ENCODE results near the gene GRAMD1A.

DNA sequence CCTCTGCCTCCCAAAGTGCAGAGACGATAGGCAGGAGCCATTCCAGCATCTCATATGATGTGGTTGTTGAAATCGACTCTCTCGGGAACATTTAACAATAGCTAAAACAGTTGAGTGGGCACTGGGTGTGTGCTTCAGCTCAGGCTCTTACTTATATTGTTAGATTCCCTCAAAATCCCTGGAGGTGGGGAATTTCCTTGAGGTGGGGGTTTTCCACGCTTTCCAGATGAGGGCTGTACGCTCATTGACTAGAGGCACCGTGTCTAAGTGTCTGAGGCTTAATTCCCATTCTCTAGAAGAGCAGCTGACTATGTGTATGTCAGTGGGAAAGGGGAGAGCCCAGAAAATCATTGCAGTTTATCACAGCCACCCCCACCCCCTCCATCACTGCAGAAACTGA, 10.8 kb upstream of the GRAMD1A start:
- no peak for TF ChIP-seq EZH2phosphoT487 (IDR thresholded peaks at IDR 0.05; ENCODE audit: borderline replicate concordance)
- TF ChIP-seq, protein P1, sequence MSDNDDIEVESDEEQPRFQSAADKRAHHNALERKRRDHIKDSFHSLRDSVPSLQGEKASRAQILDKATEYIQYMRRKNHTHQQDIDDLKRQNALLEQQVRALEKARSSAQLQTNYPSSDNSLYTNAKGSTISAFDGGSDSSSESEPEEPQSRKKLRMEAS (IDR thresholded peaks at IDR 0.05): no peak
- no peak for TF ChIP-seq RAD21 (IDR thresholded peaks at IDR 0.05; ENCODE audit: low read depth)
- no peak for TF ChIP-seq POLR2A (IDR thresholded peaks at IDR 0.05; ENCODE audit: borderline replicate concordance, extremely low read depth, insufficient read depth, insufficient read length)
- TF ChIP-seq, protein P2, sequence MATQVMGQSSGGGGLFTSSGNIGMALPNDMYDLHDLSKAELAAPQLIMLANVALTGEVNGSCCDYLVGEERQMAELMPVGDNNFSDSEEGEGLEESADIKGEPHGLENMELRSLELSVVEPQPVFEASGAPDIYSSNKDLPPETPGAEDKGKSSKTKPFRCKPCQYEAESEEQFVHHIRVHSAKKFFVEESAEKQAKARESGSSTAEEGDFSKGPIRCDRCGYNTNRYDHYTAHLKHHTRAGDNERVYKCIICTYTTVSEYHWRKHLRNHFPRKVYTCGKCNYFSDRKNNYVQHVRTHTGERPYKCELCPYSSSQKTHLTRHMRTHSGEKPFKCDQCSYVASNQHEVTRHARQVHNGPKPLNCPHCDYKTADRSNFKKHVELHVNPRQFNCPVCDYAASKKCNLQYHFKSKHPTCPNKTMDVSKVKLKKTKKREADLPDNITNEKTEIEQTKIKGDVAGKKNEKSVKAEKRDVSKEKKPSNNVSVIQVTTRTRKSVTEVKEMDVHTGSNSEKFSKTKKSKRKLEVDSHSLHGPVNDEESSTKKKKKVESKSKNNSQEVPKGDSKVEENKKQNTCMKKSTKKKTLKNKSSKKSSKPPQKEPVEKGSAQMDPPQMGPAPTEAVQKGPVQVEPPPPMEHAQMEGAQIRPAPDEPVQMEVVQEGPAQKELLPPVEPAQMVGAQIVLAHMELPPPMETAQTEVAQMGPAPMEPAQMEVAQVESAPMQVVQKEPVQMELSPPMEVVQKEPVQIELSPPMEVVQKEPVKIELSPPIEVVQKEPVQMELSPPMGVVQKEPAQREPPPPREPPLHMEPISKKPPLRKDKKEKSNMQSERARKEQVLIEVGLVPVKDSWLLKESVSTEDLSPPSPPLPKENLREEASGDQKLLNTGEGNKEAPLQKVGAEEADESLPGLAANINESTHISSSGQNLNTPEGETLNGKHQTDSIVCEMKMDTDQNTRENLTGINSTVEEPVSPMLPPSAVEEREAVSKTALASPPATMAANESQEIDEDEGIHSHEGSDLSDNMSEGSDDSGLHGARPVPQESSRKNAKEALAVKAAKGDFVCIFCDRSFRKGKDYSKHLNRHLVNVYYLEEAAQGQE (IDR thresholded peaks at IDR 0.05; ENCODE audit: low read depth): no peak
- no peak for TF ChIP-seq YY1 (IDR thresholded peaks at IDR 0.05; ENCODE audit: extremely low read depth, insufficient replicate concordance, low read depth, low read length)
- TF ChIP-seq, protein P3, sequence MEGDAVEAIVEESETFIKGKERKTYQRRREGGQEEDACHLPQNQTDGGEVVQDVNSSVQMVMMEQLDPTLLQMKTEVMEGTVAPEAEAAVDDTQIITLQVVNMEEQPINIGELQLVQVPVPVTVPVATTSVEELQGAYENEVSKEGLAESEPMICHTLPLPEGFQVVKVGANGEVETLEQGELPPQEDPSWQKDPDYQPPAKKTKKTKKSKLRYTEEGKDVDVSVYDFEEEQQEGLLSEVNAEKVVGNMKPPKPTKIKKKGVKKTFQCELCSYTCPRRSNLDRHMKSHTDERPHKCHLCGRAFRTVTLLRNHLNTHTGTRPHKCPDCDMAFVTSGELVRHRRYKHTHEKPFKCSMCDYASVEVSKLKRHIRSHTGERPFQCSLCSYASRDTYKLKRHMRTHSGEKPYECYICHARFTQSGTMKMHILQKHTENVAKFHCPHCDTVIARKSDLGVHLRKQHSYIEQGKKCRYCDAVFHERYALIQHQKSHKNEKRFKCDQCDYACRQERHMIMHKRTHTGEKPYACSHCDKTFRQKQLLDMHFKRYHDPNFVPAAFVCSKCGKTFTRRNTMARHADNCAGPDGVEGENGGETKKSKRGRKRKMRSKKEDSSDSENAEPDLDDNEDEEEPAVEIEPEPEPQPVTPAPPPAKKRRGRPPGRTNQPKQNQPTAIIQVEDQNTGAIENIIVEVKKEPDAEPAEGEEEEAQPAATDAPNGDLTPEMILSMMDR (IDR thresholded peaks at IDR 0.05 in 2 of 3, conservative IDR thresholded peaks at IDR 0.05 in 1 of 3; ENCODE audit: borderline replicate concordance in 1 of 3, insufficient read depth in 1 of 3, low read depth in 2 of 3, low read length in 2 of 3): no peak
- no peak for TF ChIP-seq EGR1 (IDR thresholded peaks at IDR 0.05; ENCODE audit: low read depth)
- no peak for TF ChIP-seq ZNF274 (IDR thresholded peaks at IDR 0.05; ENCODE audit: low read depth, low read length)
- TF ChIP-seq FOSL1 (IDR thresholded peaks at IDR 0.05; ENCODE audit: low read depth): no peak
- TF ChIP-seq POLR2AphosphoS5 (IDR thresholded peaks at IDR 0.05; ENCODE audit: low read depth, low read length): no peak
